Measurements from ENCODE around the gene APP. TPM values are rescaled to one million over a fixed set of nuclear protein-coding genes. Genes with fewer than 3 reads are reported as not detected.

The APP gene
- 100 to 1,000 TPM; 267 to 564 TPM for total RNA-seq

GRCh38 chr21:26170471-26171257 is at the start of gene APP:
Gene APP (minus strand): TSS chr21:26170770. CDS start chr21:26170620, 150 bp downstream.
- WGBS: under 1% methylated on average over 32 of the region's 88 CpGs
- Histone ChIP-seq H3K27ac (peak within 1 kb of the TSS; percentile 89), H3K27me3 (replicated peaks; ENCODE audit: insufficient read depth) (no peaks in the 10 kb centered on the region), H3K4me1 (replicated peaks) (peaks cover 11% of the 10 kb centered on the region), H3K36me3 (no peaks in the 10 kb centered on the region), H3K9me3 (no peaks in the 10 kb centered on the region), H3K4me3 (peak within 1 kb of the TSS; percentile 86 to 89)
- TF ChIP-seq CTCF (IDR thresholded peaks at IDR 0.05) (peak; percentile 98 to 99 (median 99)), POLR2AphosphoS5 (IDR thresholded peaks at IDR 0.05) (peak; percentile 64), POLR2A (IDR thresholded peaks at IDR 0.05) (peak; percentile 94)
- peak; percentile 81 for DNase-seq (ENCODE audit: low spot score)
- intact Hi-C loops (cut with DNase I): loop anchor here (1.0 to 10.0 kb wide), 4 partner anchors 273 to 547 kb away; partner anchors contain the start of genes ATP5PF and GABPA

GRCh38 chr21:26212220-26212619 is 41.6 kb upstream of the APP start:
- Histone ChIP-seq H3K4me1 (replicated peaks) (no peaks in the 10 kb centered on the region), H3K4me3 (no peak overlapping the region), H3K27me3 (replicated peaks; ENCODE audit: insufficient read depth) (no peaks in the 10 kb centered on the region), H3K27ac (no peak overlapping the region), H3K9me3 (no peaks in the 10 kb centered on the region), H3K36me3 (no peaks in the 10 kb centered on the region)
- WGBS: 87% methylated on average over 9 of the region's 9 CpGs
- intact Hi-C loops (cut with DNase I): no loop called here
- no peak for DNase-seq (ENCODE audit: low spot score)
- TF ChIP-seq POLR2AphosphoS5 (IDR thresholded peaks at IDR 0.05): no peak
- TF ChIP-seq CTCF (IDR thresholded peaks at IDR 0.05): no peak
- TF ChIP-seq POLR2A (IDR thresholded peaks at IDR 0.05): no peak

- TF ChIP-seq POLR2AphosphoS5 (IDR thresholded peaks at IDR 0.05) (no peak), CTCF (IDR thresholded peaks at IDR 0.05) (no peak), POLR2A (IDR thresholded peaks at IDR 0.05) (no peak)
- no peak overlapping the region for H3K4me3 ChIP-seq
- no peaks in the 10 kb centered on the region for H3K9me3 ChIP-seq
- H3K27ac ChIP-seq: no peak overlapping the region
- 48% methylated on average over 3 of the region's 3 CpGs for WGBS
- no peak for DNase-seq (ENCODE audit: low spot score)
- H3K36me3 ChIP-seq: no peaks in the 10 kb centered on the region
- intact Hi-C loops (cut with DNase I): no loop called here
- H3K27me3 ChIP-seq (replicated peaks; ENCODE audit: insufficient read depth): no peaks in the 10 kb centered on the region
- H3K4me1 ChIP-seq (replicated peaks): no peaks in the 10 kb centered on the region
These were observed 40.0 kb upstream of the APP start for GRCh38 chr21:26210614-26211013.

DNA sequence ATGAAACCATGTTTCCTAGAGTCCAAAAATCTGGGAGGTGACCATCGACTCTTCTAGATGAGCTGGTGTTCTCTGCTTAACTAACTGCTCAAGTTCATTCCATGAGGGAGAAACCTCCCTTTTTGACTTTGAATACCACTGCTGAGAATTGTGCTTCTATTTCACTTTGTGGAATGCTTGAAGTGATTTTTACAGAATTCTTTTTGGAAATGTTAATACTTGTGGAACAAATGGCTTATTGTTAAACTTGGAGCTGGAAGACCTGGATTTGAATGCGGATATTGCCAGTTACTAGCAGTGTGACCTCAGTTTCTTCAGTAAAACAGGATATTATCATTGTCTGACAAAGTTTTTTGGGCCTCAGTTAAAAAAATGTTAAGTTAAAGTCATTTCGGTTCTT is 36.5 kb upstream of the APP start:
- no peaks in the 10 kb centered on the region for H3K9me3 ChIP-seq
- no peaks in the 10 kb centered on the region for H3K27me3 ChIP-seq (replicated peaks; ENCODE audit: insufficient read depth)
- H3K27ac ChIP-seq: no peak overlapping the region
- DNase-seq (ENCODE audit: low spot score): no peak
- H3K4me1 ChIP-seq (replicated peaks): no peaks in the 10 kb centered on the region
- H3K36me3 ChIP-seq: no peaks in the 10 kb centered on the region
- no peak overlapping the region for H3K4me3 ChIP-seq
- intact Hi-C loops (cut with DNase I): no loop called here
- 66% methylated on average over 3 of the region's 3 CpGs for WGBS
- TF ChIP-seq POLR2A (IDR thresholded peaks at IDR 0.05) (no peak), CTCF (IDR thresholded peaks at IDR 0.05) (no peak), POLR2AphosphoS5 (IDR thresholded peaks at IDR 0.05) (no peak)

DNA sequence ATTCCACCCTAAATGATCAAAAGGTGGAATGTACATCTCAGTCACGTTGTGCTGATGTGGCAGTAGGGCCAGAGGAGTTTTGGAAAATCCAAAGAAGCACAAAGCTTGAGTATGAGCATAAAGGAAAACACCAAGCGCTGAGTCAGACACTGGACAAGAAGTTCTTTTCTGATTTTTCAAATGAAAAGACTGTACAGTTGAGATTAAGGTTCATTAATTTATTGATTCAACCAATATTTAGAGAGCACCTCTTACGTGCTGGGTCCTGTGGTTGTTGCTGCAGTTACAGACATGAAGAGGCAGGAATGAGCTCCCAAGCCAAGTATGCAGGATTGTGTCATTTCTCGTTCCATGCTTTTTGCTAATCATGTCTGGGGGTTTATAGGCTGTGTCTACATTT is 28.9 kb upstream of the APP start:
- intact Hi-C loops (cut with DNase I): no loop called here
- no peaks in the 10 kb centered on the region for H3K27me3 ChIP-seq (replicated peaks; ENCODE audit: insufficient read depth)
- no peak for DNase-seq (ENCODE audit: low spot score)
- H3K27ac ChIP-seq: no peak overlapping the region
- H3K9me3 ChIP-seq: no peaks in the 10 kb centered on the region
- no peaks in the 10 kb centered on the region for H3K4me1 ChIP-seq (replicated peaks)
- peak; percentile 9 for TF ChIP-seq POLR2AphosphoS5 (IDR thresholded peaks at IDR 0.05)
- TF ChIP-seq POLR2A (IDR thresholded peaks at IDR 0.05): no peak
- H3K4me3 ChIP-seq: no peak overlapping the region
- no peaks in the 10 kb centered on the region for H3K36me3 ChIP-seq
- WGBS: 36% methylated on average over 4 of the region's 4 CpGs
